ENCODE measurements around the gene CCDC27.

DNA sequence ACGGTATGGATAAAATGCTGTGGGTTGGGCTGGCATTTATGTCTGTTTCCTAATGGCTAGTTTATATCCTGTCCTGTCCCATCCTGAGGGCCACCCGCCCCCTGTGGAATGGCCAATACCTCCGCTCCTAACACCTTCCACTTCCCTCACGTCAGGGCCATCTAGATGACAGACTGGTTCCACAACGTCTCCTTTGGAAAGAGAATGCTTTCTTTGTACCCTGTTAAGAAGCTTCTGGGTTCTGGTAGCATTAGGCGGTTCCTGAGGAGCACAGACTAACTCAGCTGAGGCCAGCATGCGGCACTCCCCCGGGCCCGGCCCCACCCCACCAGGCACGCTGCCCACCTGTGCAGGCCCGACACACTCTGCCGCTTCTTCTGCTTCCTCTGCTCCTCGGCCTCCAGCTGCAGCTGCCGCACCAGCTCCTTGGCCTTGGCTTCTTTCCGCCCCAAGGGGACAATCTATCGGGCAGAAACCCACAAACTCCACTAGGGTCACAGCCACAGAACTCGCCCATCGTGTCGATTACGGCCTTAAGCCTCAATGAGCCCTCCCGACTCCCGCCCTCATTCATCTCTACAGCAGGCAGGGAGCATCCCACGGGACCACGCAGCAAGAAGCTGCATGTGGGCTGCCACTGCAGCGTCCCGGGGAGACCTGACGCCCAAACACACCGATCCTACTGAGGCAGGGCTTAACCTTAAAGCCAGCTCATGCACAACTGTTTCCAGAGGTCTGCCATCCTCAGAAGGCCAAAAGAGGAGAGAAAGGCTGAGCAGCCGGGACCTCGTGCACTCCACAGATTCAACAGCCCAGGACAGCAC, 31.6 kb downstream of the CCDC27 start:
- TF ChIP-seq CTCF (IDR thresholded peaks at IDR 0.05) (no peak), POLR2A (IDR thresholded peaks at IDR 0.05) (no peak)
